Measurements from ENCODE around the gene PDZD2. TPM values are rescaled to one million over a fixed set of nuclear protein-coding genes. Genes with fewer than 3 reads are reported as not detected.

Gene PDZD2
- total RNA-seq, 1 donor from 2014 or later: 1.1 TPM

- Histone ChIP-seq H2AFZ (replicated peaks) (no peak overlapping the region), H3F3A (ENCODE audit: low read depth) (no peaks in the 10 kb centered on the region), H3K4me3 (no peak overlapping the region), H3K36me3 (no peaks in the 10 kb centered on the region), H3K27me3 (no peaks in the 10 kb centered on the region), H4K20me1 (ENCODE audit: low read depth) (no peaks in the 10 kb centered on the region), H3K4me2 (no peak overlapping the region), H3K9me3 (ENCODE audit: low read depth) (no peaks in the 10 kb centered on the region), H3K9ac (no peak overlapping the region), H3K27ac (no peak overlapping the region), H3K4me1 (no peaks in the 10 kb centered on the region), H3K79me2 (ENCODE audit: low read depth) (no peaks in the 10 kb centered on the region)
- no peak for DNase-seq (ENCODE audit: low spot score)
- Mint-ChIP-seq H3K4me3 (no peak overlapping the region), H3K36me3 (no peaks in the 10 kb centered on the region), H3K27ac (no peak overlapping the region), H3K4me1 (no peaks in the 10 kb centered on the region), H3K27me3 (ENCODE audit: insufficient read depth, low read depth) (peaks cover 5% of the 10 kb centered on the region), H3K9me3 (peaks cover 5% of the 10 kb centered on the region)
- TF ChIP-seq EZH2 (IDR thresholded peaks at IDR 0.05) (no peak), CTCF (IDR thresholded peaks at IDR 0.05) (no peak), EZH2phosphoT487 (IDR thresholded peaks at IDR 0.05) (no peak)
These were observed 354.4 kb downstream of the PDZD2 start for GRCh38 chr5:31993165-31993961.

- Mint-ChIP-seq H3K36me3 (no peaks in the 10 kb centered on the region), H3K9me3 (no peaks in the 10 kb centered on the region), H3K4me3 (no peak overlapping the region), H3K27ac (no peak overlapping the region), H3K4me1 (no peaks in the 10 kb centered on the region), H3K27me3 (ENCODE audit: insufficient read depth, low read depth) (peaks cover 5% of the 10 kb centered on the region)
- no peaks in the 10 kb centered on the region for H3K36me3 ChIP-seq
- no peak overlapping the region for H3K4me2 ChIP-seq
- H4K20me1 ChIP-seq (ENCODE audit: low read depth): no peaks in the 10 kb centered on the region
- no peak overlapping the region for H3K27ac ChIP-seq
- H3K9ac ChIP-seq: no peak overlapping the region
- no peaks in the 10 kb centered on the region for H3K4me1 ChIP-seq
- no peak overlapping the region for H3K4me3 ChIP-seq
- TF ChIP-seq EZH2 (IDR thresholded peaks at IDR 0.05): no peak
- TF ChIP-seq EZH2phosphoT487 (IDR thresholded peaks at IDR 0.05): no peak
- no peak for TF ChIP-seq CTCF (IDR thresholded peaks at IDR 0.05)
- H3K79me2 ChIP-seq (ENCODE audit: low read depth): no peaks in the 10 kb centered on the region
- no peaks in the 10 kb centered on the region for H3F3A ChIP-seq (ENCODE audit: low read depth)
- no peaks in the 10 kb centered on the region for H3K9me3 ChIP-seq (ENCODE audit: low read depth)
- no peak for DNase-seq (ENCODE audit: low spot score)
- no peak overlapping the region for H2AFZ ChIP-seq (replicated peaks)
- no peaks in the 10 kb centered on the region for H3K27me3 ChIP-seq
These were observed 356.1 kb downstream of the PDZD2 start for GRCh38 chr5:31995006-31995405.

GRCh38 chr5:31995714-31996113 lies 356.8 kb downstream of the PDZD2 start:
- Histone ChIP-seq H2AFZ (replicated peaks) (no peak overlapping the region), H3K27me3 (no peaks in the 10 kb centered on the region), H3K9me3 (ENCODE audit: low read depth) (no peaks in the 10 kb centered on the region), H3F3A (ENCODE audit: low read depth) (no peaks in the 10 kb centered on the region), H3K9ac (no peak overlapping the region), H3K36me3 (no peaks in the 10 kb centered on the region), H3K4me3 (no peak overlapping the region), H3K27ac (no peak overlapping the region), H3K4me1 (no peaks in the 10 kb centered on the region), H4K20me1 (ENCODE audit: low read depth) (no peaks in the 10 kb centered on the region), H3K4me2 (no peak overlapping the region), H3K79me2 (ENCODE audit: low read depth) (no peaks in the 10 kb centered on the region)
- no peak overlapping the region for H3K4me3 Mint-ChIP-seq
- H3K4me1 Mint-ChIP-seq: no peaks in the 10 kb centered on the region
- DNase-seq (ENCODE audit: low spot score): no peak
- no peaks in the 10 kb centered on the region for H3K9me3 Mint-ChIP-seq
- no peak overlapping the region for H3K27ac Mint-ChIP-seq
- peaks cover 5% of the 10 kb centered on the region for H3K27me3 Mint-ChIP-seq (ENCODE audit: insufficient read depth, low read depth)
- H3K36me3 Mint-ChIP-seq: no peaks in the 10 kb centered on the region
- no peak for TF ChIP-seq EZH2 (IDR thresholded peaks at IDR 0.05)
- no peak for TF ChIP-seq CTCF (IDR thresholded peaks at IDR 0.05)
- no peak for TF ChIP-seq EZH2phosphoT487 (IDR thresholded peaks at IDR 0.05)

All from neural progenitor cell (in vitro differentiated cells).